H1 (cell line): ENCODE measurements around the gene PLXNB1. TPM values are rescaled to one million over a fixed set of nuclear protein-coding genes. Genes with fewer than 3 reads are reported as not detected.

Source experiments
- CTCF ChIA-PET: fragments of 300-600 bp; sonication (Branson Sonifier 250); formaldehyde crosslinking; loops from one replicate; lab custom pipeline; 2021; ENCODE audit not compliant: partially characterized antibody; lab: Charles Lee
- POLR2A ChIA-PET: fragments of 300-600 bp; sonication (Branson Sonifier 250); formaldehyde crosslinking; loops from one replicate; lab custom pipeline; 2021; ENCODE audit warnings: inconsistent platforms; ENCODE audit not compliant: partially characterized antibody; lab: Charles Lee
- DNase-seq, 2 experiments: peaks; one replicate each; pipeline versions ENCODE4 v3.0.0 to v3.0.0-alpha.2; 2010 to 2022; ENCODE audit warnings: low spot score in 2 of 2, low read depth in 1 of 2, mixed read lengths in 1 of 2
- FAIRE-seq: peaks from 2 replicates; lab custom pipeline; 2011; peaks lifted over from hg19 to GRCh38; lab: Jason Lieb, UNC
- H2AFZ ChIP-seq: 2 replicates; pipeline ENCODE4 v1.8.1; 2012; ENCODE audit warnings: low read length, inconsistent platforms
- H2AK5ac ChIP-seq: 2 replicates; pipeline ENCODE4 v1.6.1; 2013; ENCODE audit warnings: low read depth, low read length
- H2BK120ac ChIP-seq: replicated peaks from 2 replicates; pipeline ENCODE3; 2013; ENCODE audit warnings: low read depth, low read length, inconsistent platforms
- H2BK12ac ChIP-seq: 2 replicates; pipeline ENCODE4 v1.6.1; 2013; ENCODE audit warnings: low read depth, low read length
- H2BK15ac ChIP-seq: 2 replicates; pipeline ENCODE4 v1.6.1; 2013; ENCODE audit warnings: low read length
- H2BK20ac ChIP-seq: 2 replicates; pipeline ENCODE4 v1.6.1; 2013; ENCODE audit warnings: low read length
- H2BK5ac ChIP-seq: 2 replicates; pipeline ENCODE4 v1.6.1; 2013; ENCODE audit warnings: low read depth, low read length
- H3K14ac ChIP-seq: 2 replicates; pipeline ENCODE4 v1.6.1; 2013; ENCODE audit warnings: inconsistent platforms; ENCODE audit not compliant: insufficient read length
- H3K18ac ChIP-seq: 2 replicates; pipeline ENCODE4 v1.6.1; 2013; ENCODE audit warnings: low read length; ENCODE audit errors: extremely low read depth
- H3K23ac ChIP-seq: 2 replicates; pipeline ENCODE4 v1.6.1; 2013; ENCODE audit warnings: inconsistent platforms; ENCODE audit not compliant: insufficient read length
- H3K23me2 ChIP-seq: 2 replicates; pipeline ENCODE4 v1.6.1; 2013; ENCODE audit warnings: low read depth, low read length
- H3K27ac ChIP-seq: 2 replicates; pipeline ENCODE4 v1.6.1; 2011; ENCODE audit warnings: low read depth, low read length, inconsistent platforms
- H3K27me3 ChIP-seq, 4 experiments: replicated peaks in 1 of 4; 1 replicate in 1 of 4; 2 replicates in 3 of 4; pipeline versions ENCODE4 v1.6.1 to v1.8.1; 2011 to 2013; ENCODE audit warnings: low read length in 3 of 4, mild to moderate bottlenecking in 3 of 4, inconsistent platforms in 2 of 4, mixed read lengths in 2 of 4, moderate library complexity in 1 of 4; ENCODE audit not compliant: control insufficient read depth in 3 of 4, insufficient read depth in 3 of 4; ENCODE audit errors: extremely low read depth in 1 of 4
- H3K36me3 ChIP-seq, 4 experiments: 2 replicates each; pipeline versions ENCODE4 v1.6.1 to v1.8.1; 2011 to 2013; ENCODE audit warnings: mild to moderate bottlenecking in 4 of 4, low read length in 3 of 4, moderate library complexity in 2 of 4, control low read depth in 1 of 4, inconsistent platforms in 1 of 4; ENCODE audit not compliant: insufficient read depth in 4 of 4, control insufficient read depth in 2 of 4
- H3K4ac ChIP-seq: replicated peaks from 2 replicates; pipeline ENCODE3; 2013; ENCODE audit warnings: low read length, low read depth, mixed read lengths, inconsistent platforms; ENCODE audit not compliant: insufficient read length
- H3K4me1 ChIP-seq, 4 experiments: replicated peaks in 1 of 4; 1 replicate in 1 of 4; 2 replicates in 3 of 4; pipeline versions ENCODE4 v1.6.1 to v1.8.1; 2011 to 2013; ENCODE audit warnings: low read length in 3 of 4, inconsistent platforms in 2 of 4, mixed read lengths in 1 of 4; ENCODE audit not compliant: insufficient read depth in 4 of 4, control insufficient read depth in 3 of 4
- H3K4me2 ChIP-seq, 2 experiments: 2 replicates each; pipeline versions ENCODE4 v1.6.1 to v1.8.1; 2011 to 2013; ENCODE audit warnings: low read depth in 2 of 2, low read length in 2 of 2, control low read depth in 1 of 2, inconsistent platforms in 1 of 2, mild to moderate bottlenecking in 1 of 2; ENCODE audit not compliant: insufficient read depth in 1 of 2
- H3K4me3 ChIP-seq, 4 experiments: fragments of 200-600, 300-600 bp in 1 of 4; sonication (generic), shearing (Covaris generic), sonication (Bioruptor Twin) in 1 of 4; 2 replicates each; pipeline versions ENCODE4 v1.5.1 to v1.8.1; 2011 to 2016; ENCODE audit warnings: low read length in 4 of 4, low read depth in 3 of 4, control low read depth in 2 of 4, inconsistent platforms in 2 of 4, mild to moderate bottlenecking in 2 of 4, mixed read lengths in 1 of 4, moderate library complexity in 1 of 4; ENCODE audit not compliant: insufficient read depth in 2 of 4; ENCODE audit errors: extremely low read depth in 1 of 4
- H3K56ac ChIP-seq: replicated peaks from 2 replicates; pipeline ENCODE3; 2013; ENCODE audit warnings: low read depth, mild to moderate bottlenecking, mixed read lengths, low read length, inconsistent platforms; ENCODE audit not compliant: insufficient read length
- H3K79me1 ChIP-seq: 2 replicates; pipeline ENCODE4 v1.6.1; 2013; ENCODE audit warnings: low read depth, low read length, control low read depth
- H3K79me2 ChIP-seq, 2 experiments: 2 replicates each; pipeline versions ENCODE4 v1.6.1 to v1.8.1; 2012 to 2013; ENCODE audit warnings: low read length in 2 of 2, mild to moderate bottlenecking in 2 of 2, inconsistent platforms in 1 of 2; ENCODE audit not compliant: insufficient read depth in 2 of 2, control insufficient read depth in 1 of 2
- H3K9ac ChIP-seq, 4 experiments: replicated peaks in 1 of 4; 1 replicate in 1 of 4; 2 replicates in 3 of 4; pipeline versions ENCODE4 v1.6.1 to v1.8.1; 2011 to 2013; ENCODE audit warnings: low read depth in 3 of 4, low read length in 3 of 4, control low read depth in 2 of 4, mild to moderate bottlenecking in 2 of 4, moderate library complexity in 2 of 4, inconsistent platforms in 1 of 4; ENCODE audit errors: extremely low read depth in 1 of 4
- H3K9me3 ChIP-seq, 2 experiments: 2 replicates each; pipeline versions ENCODE4 v1.6.1 to v1.8.1; 2012 to 2013; ENCODE audit warnings: mild to moderate bottlenecking in 2 of 2, moderate library complexity in 2 of 2, control low read depth in 1 of 2, inconsistent platforms in 1 of 2, low read depth in 1 of 2, low read length in 1 of 2, mixed read lengths in 1 of 2; ENCODE audit not compliant: insufficient read depth in 2 of 2
- H4K20me1 ChIP-seq, 2 experiments: replicated peaks in 1 of 2; 2 replicates each; pipeline versions ENCODE3 to v1.8.1; 2011 to 2013; ENCODE audit warnings: inconsistent platforms in 2 of 2, low read length in 2 of 2, mild to moderate bottlenecking in 1 of 2; ENCODE audit not compliant: insufficient read depth in 2 of 2, control insufficient read depth in 1 of 2
- H4K5ac ChIP-seq: 2 replicates; pipeline ENCODE4 v1.6.1; 2013; ENCODE audit warnings: low read length, low read depth, mixed read lengths, inconsistent platforms; ENCODE audit not compliant: insufficient read length
- H4K8ac ChIP-seq: 2 replicates; pipeline ENCODE4 v1.8.0; 2013; ENCODE audit warnings: mild to moderate bottlenecking, moderate library complexity, low read length, inconsistent platforms; ENCODE audit not compliant: insufficient read depth; ENCODE audit errors: extremely low read depth
- H4K91ac ChIP-seq: replicated peaks from 2 replicates; pipeline ENCODE3; 2013; ENCODE audit warnings: low read length, mixed read lengths, inconsistent platforms; ENCODE audit not compliant: insufficient read length
- BACH1 ChIP-seq: IDR thresholded peaks from 2 replicates; pipeline ENCODE4 v1.6.1; 2012; ENCODE audit warnings: low read length, improper control_type of control experiment
- POLR2AphosphoS5 ChIP-seq: IDR thresholded peaks from 2 replicates; pipeline ENCODE4 v1.6.1; 2011; ENCODE audit warnings: low read depth, low read length
- SIN3A ChIP-seq, 2 experiments: IDR thresholded peaks in 1 of 2; conservative IDR thresholded peaks in 1 of 2; 2 replicates each; pipeline ENCODE4 v1.6.1; 2011 to 2012; ENCODE audit warnings: low read length in 2 of 2, improper control_type of control experiment in 1 of 2, low read depth in 1 of 2, mild to moderate bottlenecking in 1 of 2
- WGBS, 2 experiments: shearing (Covaris generic) in 1 of 2; methylation state at CpG; one replicate each; pipeline versions ENCODE4 v1.1.6 to v1.1.7; 2013 to 2015; ENCODE audit warnings: low lambda C conversion rate in 2 of 2, mixed read lengths in 2 of 2, inconsistent platforms in 1 of 2, low coverage in 1 of 2, missing lambda C conversion rate in 1 of 2; ENCODE audit not compliant: insufficient replicate concordance in 2 of 2, insufficient coverage in 1 of 2, insufficient read length in 1 of 2; ENCODE audit errors: extremely low coverage in 1 of 2, missing lambda C conversion rate in 1 of 2; 5-methylcytosine and 5-hydroxymethylcytosine counted together
- polyA plus RNA-seq, 7 experiments: library from polyadenylated mRNA; depleted of rRNA in 3 of 7; stranded (reverse) in 5 of 7; unstranded in 2 of 7; fragments of >200 nt in 5 of 7; fragments of 200-250 nt in 2 of 7; gene quantifications; 1 replicate in 5 of 7; 2 replicates in 1 of 7; 4 replicates in 1 of 7; pipeline versions ENCODE4 v1.2.1 to v1.2.3, GENCODE V29; 2011 to 2013; ENCODE audit warnings: missing spikeins in 2 of 7, mixed read lengths in 2 of 7
- total RNA-seq: library from RNA; stranded (reverse); fragmentation: NEBNext Ultra II Directional; extraction: Animal tissue kit (Norgen Biotek cat#: 25700); gene quantifications from 2 replicates; pipeline ENCODE4 v1.2.1, GENCODE V29; 2021

PLXNB1 gene
- total and polyA plus RNA-seq, 2 of the 8 experiments (the other 6 are each of a cell fraction or from before 2014, with no cell fraction given): 109 to 114 TPM

GRCh38 chr3:48399387-48400172 is 30.3 kb downstream of the PLXNB1 start:
- no peak overlapping the region for H3K14ac ChIP-seq
- peak in 1 of 2 experiments; percentile 50 for DNase-seq
- H3K27me3 ChIP-seq: no peaks in the 10 kb centered on the region
- no peak overlapping the region for H2BK20ac ChIP-seq
- no peak overlapping the region for H2AK5ac ChIP-seq
- no peaks in the 10 kb centered on the region for H3K9me3 ChIP-seq
- no peak overlapping the region for H2BK12ac ChIP-seq
- TF ChIP-seq BACH1 (peak; percentile 49; the same call in 1 of the 2 replicates), POLR2AphosphoS5 (peak; percentile 50; the same call in 1 of the 2 replicates), SIN3A (conservative IDR thresholded peaks at IDR 0.05 in 1 of 2, IDR thresholded peaks at IDR 0.05 in 1 of 2; ENCODE audit: low read depth in 1 of 2, low read length in 2 of 2) (no peak)
- TF ChIP-seq, all 59 proteins: peak for 2
- Histone ChIP-seq H2AFZ (no peak overlapping the region), H3K27ac (no peak overlapping the region), H3K56ac (no peak overlapping the region), H3K79me2 (no peaks in the 10 kb centered on the region), H3K9ac (no peak overlapping the region), H3K79me1 (no peaks in the 10 kb centered on the region; the same call in 1 of the 2 replicates), H4K20me1 (peaks cover 2 to 6% of the 10 kb centered on the region in 2 experiments), H2BK5ac (no peak overlapping the region), H3K4ac (no peak overlapping the region), H3K23ac (no peak overlapping the region), H3K36me3 (peaks cover 4 to 15% (median 12%) of the 10 kb centered on the region in 4 experiments; a peak in 7 of 8 replicates), H3K18ac (no peak overlapping the region), H3K23me2 (peaks cover 2% of the 10 kb centered on the region; the same call in 1 of the 2 replicates), H3K4me2 (no peak overlapping the region), H4K5ac (no peak overlapping the region), H2BK15ac (no peak overlapping the region), H4K91ac (no peak overlapping the region), H3K4me1 (peaks cover 0 to 7% (median 4%) of the 10 kb centered on the region in 4 experiments; a peak in 3 of 7 replicates), H4K8ac (no peak overlapping the region; the same call in 1 of the 2 replicates), H2BK120ac (no peak overlapping the region), H3K4me3 (no peak overlapping the region)
- POLR2A ChIA-PET: interaction anchor here (0.9 to 20.2 kb wide), 21 partner anchors 8 to 212 kb away, joined by 3 to 650 read pairs (median 4); partner anchors contain the start of genes CCDC51, PLXNB1 and TMA7
- no peak for FAIRE-seq
- 84% methylated on average over 4 of the region's 4 CpGs; no CpG with 5 or more reads in 1 of the 2 experiments for WGBS, 2 experiments
- CTCF ChIA-PET: interaction anchor here (0.6 to 9.2 kb wide), 35 partner anchors 8 to 592 kb away, joined by 3 to 220 read pairs (median 7); partner anchors contain the start of genes ATRIP, CCDC51, FBXW12 and PLXNB1
